IMR-90 (cell line): ENCODE data around the gene BGN.

Source experiments
- BHLHE40 ChIP-seq: fragments of 150-350 bp; IDR thresholded peaks from 2 replicates; pipeline ENCODE4 v1.6.1; 2016; ENCODE audit warnings: mild to moderate bottlenecking, low read depth, low read length
- CEBPB ChIP-seq: IDR thresholded peaks from 2 replicates; pipeline ENCODE4 v1.6.1; 2012; ENCODE audit warnings: low read depth, low read length, improper control_type of control experiment
- CHD1 ChIP-seq: IDR thresholded peaks from 2 replicates; pipeline ENCODE4 v1.6.1; 2012; ENCODE audit warnings: low read depth, low read length, improper control_type of control experiment
- FOS ChIP-seq: fragments of 150-350 bp; IDR thresholded peaks from 2 replicates; pipeline ENCODE4 v1.6.1; 2016; ENCODE audit warnings: low read depth, low read length
- MXI1 ChIP-seq: IDR thresholded peaks from 2 replicates; pipeline ENCODE4 v1.6.1; 2012; ENCODE audit warnings: low read depth, mild to moderate bottlenecking, low read length, moderate library complexity, borderline replicate concordance
- POLR2A ChIP-seq: IDR thresholded peaks from 2 replicates; pipeline ENCODE4 v1.6.1; 2012; ENCODE audit warnings: mild to moderate bottlenecking, low read depth, low read length
- RAD21 ChIP-seq: IDR thresholded peaks from 2 replicates; pipeline ENCODE4 v1.6.1; 2012; ENCODE audit warnings: low read length, improper control_type of control experiment
- RFX5 ChIP-seq: IDR thresholded peaks from 2 replicates; pipeline ENCODE4 v1.8.0; 2012; ENCODE audit warnings: low read depth, mild to moderate bottlenecking, low read length, moderate library complexity
- SMC3 ChIP-seq: fragments of 150-350 bp; IDR thresholded peaks from 2 replicates; pipeline ENCODE4 v1.6.1; 2016; ENCODE audit warnings: low read depth, mild to moderate bottlenecking, antibody characterized with exemption, low read length, moderate library complexity
- TF ChIP-seq, protein P1 (sequence below): conservative IDR thresholded peaks from 2 replicates; pipeline ENCODE4 v1.5.1; 2012; ENCODE audit warnings: mild to moderate bottlenecking, low read depth, low read length, improper control_type of control experiment

DNA sequence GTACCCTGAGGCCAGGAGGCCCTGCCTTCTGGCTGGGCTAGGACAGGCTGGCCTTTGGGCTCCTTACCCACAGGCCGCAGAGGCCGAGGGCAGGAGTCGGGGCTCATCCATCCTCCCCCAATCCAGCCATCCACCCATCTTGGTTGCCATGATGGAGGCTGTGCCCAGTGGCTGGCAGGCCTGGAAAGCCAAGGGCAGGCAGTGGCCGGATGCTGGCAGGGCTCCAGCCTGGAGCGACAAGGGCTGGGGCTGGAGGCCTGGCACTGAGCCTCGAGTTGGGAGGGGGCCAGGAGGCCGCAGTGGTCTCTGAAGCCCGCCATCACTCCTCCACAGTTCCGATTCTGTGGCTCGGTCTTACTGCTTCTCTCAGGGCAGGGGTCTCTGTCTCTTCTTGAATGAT lies 8.6 kb upstream of the BGN start:
- no peak for TF ChIP-seq POLR2A
- no peak for TF ChIP-seq RAD21
- no peak for TF ChIP-seq RFX5
- TF ChIP-seq, protein P1, sequence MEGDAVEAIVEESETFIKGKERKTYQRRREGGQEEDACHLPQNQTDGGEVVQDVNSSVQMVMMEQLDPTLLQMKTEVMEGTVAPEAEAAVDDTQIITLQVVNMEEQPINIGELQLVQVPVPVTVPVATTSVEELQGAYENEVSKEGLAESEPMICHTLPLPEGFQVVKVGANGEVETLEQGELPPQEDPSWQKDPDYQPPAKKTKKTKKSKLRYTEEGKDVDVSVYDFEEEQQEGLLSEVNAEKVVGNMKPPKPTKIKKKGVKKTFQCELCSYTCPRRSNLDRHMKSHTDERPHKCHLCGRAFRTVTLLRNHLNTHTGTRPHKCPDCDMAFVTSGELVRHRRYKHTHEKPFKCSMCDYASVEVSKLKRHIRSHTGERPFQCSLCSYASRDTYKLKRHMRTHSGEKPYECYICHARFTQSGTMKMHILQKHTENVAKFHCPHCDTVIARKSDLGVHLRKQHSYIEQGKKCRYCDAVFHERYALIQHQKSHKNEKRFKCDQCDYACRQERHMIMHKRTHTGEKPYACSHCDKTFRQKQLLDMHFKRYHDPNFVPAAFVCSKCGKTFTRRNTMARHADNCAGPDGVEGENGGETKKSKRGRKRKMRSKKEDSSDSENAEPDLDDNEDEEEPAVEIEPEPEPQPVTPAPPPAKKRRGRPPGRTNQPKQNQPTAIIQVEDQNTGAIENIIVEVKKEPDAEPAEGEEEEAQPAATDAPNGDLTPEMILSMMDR: no peak
- no peak for TF ChIP-seq CHD1
- no peak for TF ChIP-seq FOS
- no peak for TF ChIP-seq CEBPB
- no peak for TF ChIP-seq BHLHE40
- no peak for TF ChIP-seq MXI1
- TF ChIP-seq SMC3: no peak
